NCI-H1417 (cell line): Measurements from ENCODE around the gene APCDD1.
A peak's percentile ranks its signal among the peaks of the same experiment; 100 is the strongest.

Experiments used
- DNase-seq, 3 experiments: peaks; one replicate each; lab custom pipeline; 2025; lab: John Stamatoyannopoulos, UW

Gene APCDD1

GRCh38 chr18:10453806-10454680 lies at the start of gene APCDD1:
APCDD1 (plus strand) TSS chr18:10454635; CDS start chr18:10454982, 347 bp downstream.
- peak; percentile 4 to 79 (median 74) for DNase-seq

GRCh38 chr18:10405014-10405493 lies 49.4 kb upstream of the APCDD1 start:
- no peak for DNase-seq

GRCh38 chr18:10405816-10406663 lies 48.4 kb upstream of the APCDD1 start:
- DNase-seq: peak in 2 of 3 experiments; percentile 88 to 99

- DNase-seq: no peak
Measured at GRCh38 chr18:10408131-10408530, 46.3 kb upstream of the APCDD1 start.

GRCh38 chr18:10409041-10409440 lies 45.4 kb upstream of the APCDD1 start:
- DNase-seq: no peak

GRCh38 chr18:10410472-10411308 lies 43.7 kb upstream of the APCDD1 start:
- peak in 2 of 3 experiments; percentile 14 to 57 for DNase-seq

- no peak for DNase-seq
Measured at GRCh38 chr18:10412933-10413332, 41.5 kb upstream of the APCDD1 start.

- no peak for DNase-seq
Measured at GRCh38 chr18:10413722-10414121, 40.7 kb upstream of the APCDD1 start.

GRCh38 chr18:10414293-10414842 lies 40.1 kb upstream of the APCDD1 start:
- no peak for DNase-seq

GRCh38 chr18:10416065-10416464 lies 38.4 kb upstream of the APCDD1 start:
- peak in 1 of 3 experiments; percentile 11 for DNase-seq

- no peak for DNase-seq
Measured at GRCh38 chr18:10417191-10417590, 37.2 kb upstream of the APCDD1 start.

GRCh38 chr18:10417664-10418063 lies 36.8 kb upstream of the APCDD1 start:
- no peak for DNase-seq

GRCh38 chr18:10418836-10419235 lies 35.6 kb upstream of the APCDD1 start:
- no peak for DNase-seq

- no peak for DNase-seq
Measured at GRCh38 chr18:10419420-10420103, 34.9 kb upstream of the APCDD1 start.

- no peak for DNase-seq
Measured at GRCh38 chr18:10420561-10421352, 33.7 kb upstream of the APCDD1 start.

GRCh38 chr18:10421859-10422258 lies 32.6 kb upstream of the APCDD1 start:
- no peak for DNase-seq

- no peak for DNase-seq
Measured at GRCh38 chr18:10422731-10423130, 31.7 kb upstream of the APCDD1 start.

- DNase-seq: no peak
Measured at GRCh38 chr18:10424585-10425307, 29.7 kb upstream of the APCDD1 start.

- DNase-seq: no peak
Measured at GRCh38 chr18:10430677-10431076, 23.8 kb upstream of the APCDD1 start.
